Right renal pelvis (tissue), 4 donors: ENCODE results near the gene DNAH2. TPM values are rescaled to one million over a fixed set of nuclear protein-coding genes. Genes with fewer than 3 reads are reported as not detected.

Experiments used
- DNase-seq, 4 donors: peaks; one replicate each; pipeline ENCODE4 v3.0.0-alpha.2; 2013; ENCODE audit warnings: low read depth in 4 of 4, low spot score in 3 of 4, missing footprints in 1 of 4
- polyA plus RNA-seq, 4 donors: library from polyadenylated mRNA; unstranded; fragments of 120-200 nt; gene quantifications; one replicate each; pipeline ENCODE4 v1.2.1, GENCODE V29; 2013; ENCODE audit not compliant: insufficient read length in 4 of 4

The DNAH2 gene
- polyA plus RNA-seq, 4 donors, result 0.28 to 0.45 (median 0.37) TPM

DNA sequence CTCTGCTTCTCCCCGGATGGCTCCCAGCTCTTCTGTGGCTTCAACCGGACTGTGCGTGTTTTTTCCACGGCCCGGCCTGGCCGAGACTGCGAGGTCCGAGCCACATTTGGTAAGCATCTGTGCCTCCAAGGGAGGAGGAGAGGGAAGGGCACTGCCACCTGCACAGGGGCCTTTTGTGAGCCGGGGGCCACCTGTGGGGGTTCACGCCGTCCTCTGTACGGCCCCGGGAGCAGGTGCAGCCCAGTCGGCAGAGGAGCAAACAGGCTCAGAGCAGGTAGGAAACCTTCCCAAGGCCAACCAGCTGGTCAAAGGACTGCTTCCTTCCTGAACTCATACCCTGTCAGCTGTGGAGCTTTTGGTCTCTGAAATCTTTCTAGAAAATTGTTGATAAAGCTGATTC is 15.9 kb upstream of the DNAH2 start:
- no peak for DNase-seq

DNA sequence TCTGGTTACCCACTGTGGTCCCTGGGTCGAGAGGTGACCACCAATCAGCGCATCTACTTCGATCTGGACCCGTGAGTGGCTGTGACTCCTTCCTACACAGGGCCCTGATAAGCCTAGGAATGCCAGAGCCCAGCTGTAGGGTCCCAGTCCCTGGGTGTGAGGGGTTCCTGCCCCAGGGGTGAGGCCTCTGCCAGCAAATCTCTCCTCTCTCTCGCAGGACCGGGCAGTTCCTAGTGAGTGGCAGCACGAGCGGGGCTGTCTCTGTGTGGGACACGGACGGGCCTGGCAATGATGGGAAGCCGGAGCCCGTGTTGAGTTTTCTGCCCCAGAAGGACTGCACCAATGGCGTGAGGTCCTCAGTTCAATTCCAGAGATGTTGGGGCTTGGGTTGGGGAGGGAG is 14.8 kb upstream of the DNAH2 start:
- DNase-seq, result no peak

DNA sequence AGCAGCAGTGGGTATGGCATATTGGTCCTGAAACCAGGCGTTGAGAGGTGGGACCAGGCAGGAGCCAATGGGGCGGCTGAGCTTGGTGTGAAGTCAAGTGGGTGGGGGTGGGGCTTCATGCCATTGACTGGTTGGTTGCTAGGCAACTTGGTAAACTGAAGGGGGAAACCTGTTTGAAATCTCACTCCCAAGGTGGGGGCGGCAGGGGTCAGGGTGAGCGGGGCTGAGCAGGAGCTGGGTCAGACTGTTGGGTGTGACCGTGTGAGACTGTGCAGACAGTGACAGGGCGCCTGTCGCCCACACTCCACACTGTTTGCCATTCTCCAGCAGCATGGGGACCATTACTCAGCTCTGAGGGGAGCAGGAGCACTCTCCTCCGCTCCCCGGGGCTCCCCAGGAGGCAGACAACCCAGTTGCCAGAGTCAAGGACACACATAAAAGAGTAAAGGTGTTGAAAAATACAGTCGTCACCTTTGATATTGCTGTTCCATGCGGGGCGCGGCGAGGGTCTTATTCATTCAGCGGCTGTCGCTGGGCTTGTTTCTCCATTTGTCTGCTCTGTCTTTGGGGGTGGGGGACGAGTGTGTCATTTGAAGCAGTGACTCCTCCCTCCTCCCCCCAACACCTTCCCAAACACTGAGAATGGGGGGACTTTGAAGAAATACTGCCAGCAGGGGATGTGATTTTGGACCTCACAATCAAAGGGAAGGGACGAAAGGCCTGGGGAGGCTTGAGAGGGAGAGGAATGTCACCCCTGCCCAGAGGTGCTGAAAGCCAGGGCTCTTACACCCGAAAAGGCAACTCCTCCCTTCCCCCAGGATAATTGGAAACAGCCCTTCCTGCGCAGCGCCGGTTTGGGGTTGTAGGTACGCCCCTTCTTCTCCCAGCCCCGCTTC is 13.7 kb upstream of the DNAH2 start:
- DNase-seq, result peak in 2 of 4 donors; percentile 63 to 70

DNA sequence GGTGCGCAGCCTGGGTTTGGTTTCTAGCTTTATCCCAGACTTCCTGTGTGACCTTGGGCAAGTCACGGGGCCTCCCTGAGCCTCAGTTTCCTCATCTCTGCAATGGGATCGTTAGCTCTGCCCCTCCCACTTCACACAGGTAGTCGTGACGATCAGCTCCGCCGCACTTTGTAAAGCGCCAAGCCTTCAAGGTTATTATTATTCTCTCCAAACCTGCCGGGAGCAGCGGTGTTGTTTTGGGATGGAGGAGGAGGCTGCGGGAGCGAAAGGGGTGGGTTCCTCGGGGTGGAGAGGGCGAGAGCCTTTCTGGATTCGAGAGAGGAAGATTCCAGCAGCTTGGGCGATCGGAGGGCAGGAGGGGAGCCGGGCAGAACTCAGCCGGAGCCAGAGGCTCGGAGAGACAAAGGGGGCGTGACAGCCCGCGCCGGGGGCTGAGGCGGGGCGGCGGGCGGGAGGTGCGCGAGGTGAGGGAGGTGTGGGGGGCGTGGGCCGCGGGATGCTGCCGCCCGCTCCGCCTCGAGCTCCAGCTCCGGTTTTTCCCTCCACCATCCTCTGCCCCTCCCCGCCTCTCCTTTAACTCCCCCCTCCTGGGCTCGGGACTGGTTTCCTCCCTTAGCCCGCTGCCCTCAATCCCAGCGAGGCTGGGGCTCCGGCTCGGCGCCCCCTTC is 12.8 kb upstream of the DNAH2 start, which contains the start of gene EFNB3:
Gene EFNB3 (plus strand): TSS at position 602 of the 668 bp plus-strand sequence. CDS start 397 bp downstream, outside the sequence.
- no peak for DNase-seq

DNA sequence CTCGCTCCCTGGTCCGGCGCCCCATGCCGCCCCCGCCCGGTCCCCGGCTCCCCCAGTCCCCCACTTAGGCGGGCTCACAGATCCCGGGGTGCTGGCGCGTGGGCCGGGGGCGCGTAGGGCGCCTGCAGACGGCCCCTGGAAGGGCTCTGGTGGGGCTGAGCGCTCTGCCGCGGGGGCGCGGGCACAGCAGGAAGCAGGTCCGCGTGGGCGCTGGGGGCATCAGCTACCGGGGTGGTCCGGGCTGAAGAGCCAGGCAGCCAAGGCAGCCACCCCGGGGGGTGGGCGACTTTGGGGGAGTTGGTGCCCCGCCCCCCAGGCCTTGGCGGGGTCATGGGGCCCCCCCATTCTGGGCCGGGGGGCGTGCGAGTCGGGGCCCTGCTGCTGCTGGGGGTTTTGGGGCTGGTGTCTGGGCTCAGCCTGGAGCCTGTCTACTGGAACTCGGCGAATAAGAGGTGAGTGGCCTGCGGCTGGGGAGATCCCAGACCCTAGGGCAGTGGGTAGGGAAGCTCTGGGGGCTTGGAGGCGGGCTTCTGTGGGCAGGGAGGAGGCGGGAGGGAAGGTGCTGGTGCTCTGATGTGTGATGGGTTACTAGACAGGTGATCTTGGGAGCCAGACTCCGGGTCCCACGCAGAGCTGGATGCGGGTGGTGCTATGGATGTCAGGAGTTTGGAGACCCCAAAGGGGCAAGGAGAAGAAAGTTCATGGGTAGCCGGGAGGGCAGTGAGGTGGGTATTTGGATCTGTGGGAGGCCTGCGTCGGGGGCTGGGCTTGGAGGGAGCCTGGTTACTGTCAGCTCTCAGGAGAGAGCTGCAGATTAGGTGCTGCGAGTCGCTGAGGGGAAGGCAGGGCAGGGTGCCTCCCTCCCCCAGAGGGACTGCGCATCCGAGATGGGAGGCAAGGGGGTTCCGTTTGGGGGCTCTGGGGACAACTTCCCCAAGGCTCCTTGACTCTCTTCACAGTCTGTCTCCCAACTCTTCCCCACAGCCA is 12.0 kb upstream of the DNAH2 start:
- no peak for DNase-seq

DNA sequence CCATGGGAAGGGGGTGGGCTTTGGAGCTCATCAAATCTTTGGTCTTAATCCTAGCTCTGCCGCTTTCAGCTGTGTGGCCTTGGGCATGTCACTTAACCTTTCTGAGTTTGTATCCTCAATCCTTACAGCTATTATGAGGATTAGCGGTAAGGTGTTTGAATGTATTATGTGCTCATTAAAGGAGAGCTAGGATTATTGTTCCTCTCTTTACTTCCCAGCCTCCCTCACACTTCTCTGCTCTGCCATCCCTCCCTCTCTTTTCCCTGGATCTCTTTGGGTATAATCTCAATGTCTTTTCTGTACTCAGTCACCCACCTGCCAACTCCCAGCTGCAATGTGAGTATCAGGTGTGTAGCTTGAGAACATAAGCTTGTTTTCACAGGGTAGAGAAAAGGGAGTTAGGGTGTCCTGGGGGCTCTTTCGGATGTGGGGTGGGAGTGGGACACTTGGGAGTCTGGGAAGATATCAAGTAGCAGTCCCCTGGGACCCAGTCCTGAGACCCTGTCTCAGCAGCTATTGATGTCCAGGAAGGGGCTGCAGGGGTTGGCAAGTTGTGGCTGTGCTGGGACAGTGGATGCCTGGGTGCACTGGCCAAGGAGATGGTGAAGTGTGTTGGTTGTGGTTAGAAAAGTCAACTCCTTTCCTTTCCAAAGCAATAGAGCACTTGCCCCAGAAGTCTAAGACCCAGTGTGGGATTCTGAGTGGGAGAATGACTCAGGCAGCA is 10.8 kb upstream of the DNAH2 start:
- DNase-seq, result no peak

DNA sequence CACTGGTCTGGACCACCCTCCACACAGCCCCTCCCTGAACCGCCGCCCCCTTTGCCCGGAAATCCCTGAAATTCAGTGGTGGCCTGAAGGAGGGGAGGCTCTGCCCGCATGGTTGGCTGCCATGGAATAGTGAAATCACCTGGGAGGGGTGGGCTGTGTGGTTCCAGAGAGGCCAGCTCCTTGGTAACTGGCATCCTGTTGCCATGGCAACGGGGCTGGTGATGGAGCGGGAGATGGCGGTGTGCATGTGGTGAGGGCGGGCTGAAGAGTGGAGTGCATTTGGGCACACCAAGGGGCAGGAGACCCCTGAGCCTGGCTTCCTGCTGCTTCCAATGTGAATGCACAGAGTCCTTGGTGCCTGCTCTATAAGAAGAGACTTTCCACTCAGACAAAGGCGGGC is 10.1 kb upstream of the DNAH2 start:
- no peak for DNase-seq

DNA sequence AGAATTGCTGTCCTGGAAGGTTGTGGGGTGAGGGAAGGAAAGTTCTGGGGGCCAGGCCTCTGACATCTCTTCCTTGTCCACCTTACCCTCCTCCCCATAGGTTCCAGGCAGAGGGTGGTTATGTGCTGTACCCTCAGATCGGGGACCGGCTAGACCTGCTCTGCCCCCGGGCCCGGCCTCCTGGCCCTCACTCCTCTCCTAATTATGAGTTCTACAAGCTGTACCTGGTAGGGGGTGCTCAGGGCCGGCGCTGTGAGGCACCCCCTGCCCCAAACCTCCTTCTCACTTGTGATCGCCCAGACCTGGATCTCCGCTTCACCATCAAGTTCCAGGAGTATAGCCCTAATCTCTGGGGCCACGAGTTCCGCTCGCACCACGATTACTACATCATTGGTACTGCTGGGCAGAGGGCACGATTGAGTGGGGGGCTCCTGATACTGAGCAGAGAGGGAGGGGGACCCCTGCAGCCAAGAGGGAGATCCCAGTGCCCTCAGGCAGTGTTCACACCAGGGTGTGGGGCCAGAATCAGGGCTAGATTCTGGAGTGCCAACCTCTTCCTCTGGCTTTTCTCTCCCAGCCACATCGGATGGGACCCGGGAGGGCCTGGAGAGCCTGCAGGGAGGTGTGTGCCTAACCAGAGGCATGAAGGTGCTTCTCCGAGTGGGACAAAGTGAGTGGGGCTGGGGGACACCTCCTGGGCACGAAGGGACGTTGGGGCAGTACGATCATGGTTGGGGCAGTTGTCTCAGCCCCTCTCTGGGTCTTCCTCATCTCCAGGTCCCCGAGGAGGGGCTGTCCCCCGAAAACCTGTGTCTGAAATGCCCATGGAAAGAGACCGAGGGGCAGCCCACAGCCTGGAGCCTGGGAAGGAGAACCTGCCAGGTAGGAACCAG is 9.4 kb upstream of the DNAH2 start:
- no peak for DNase-seq

DNA sequence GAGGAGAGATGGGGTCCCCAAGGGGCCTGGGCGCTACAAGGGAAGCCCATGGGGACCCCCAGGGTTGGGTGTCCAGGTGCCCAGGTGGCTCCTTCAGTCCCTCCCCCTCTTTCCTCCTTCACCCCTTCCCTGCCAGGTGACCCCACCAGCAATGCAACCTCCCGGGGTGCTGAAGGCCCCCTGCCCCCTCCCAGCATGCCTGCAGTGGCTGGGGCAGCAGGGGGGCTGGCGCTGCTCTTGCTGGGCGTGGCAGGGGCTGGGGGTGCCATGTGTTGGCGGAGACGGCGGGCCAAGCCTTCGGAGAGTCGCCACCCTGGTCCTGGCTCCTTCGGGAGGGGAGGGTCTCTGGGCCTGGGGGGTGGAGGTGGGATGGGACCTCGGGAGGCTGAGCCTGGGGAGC is 8.5 kb upstream of the DNAH2 start:
- DNase-seq, result no peak

DNA sequence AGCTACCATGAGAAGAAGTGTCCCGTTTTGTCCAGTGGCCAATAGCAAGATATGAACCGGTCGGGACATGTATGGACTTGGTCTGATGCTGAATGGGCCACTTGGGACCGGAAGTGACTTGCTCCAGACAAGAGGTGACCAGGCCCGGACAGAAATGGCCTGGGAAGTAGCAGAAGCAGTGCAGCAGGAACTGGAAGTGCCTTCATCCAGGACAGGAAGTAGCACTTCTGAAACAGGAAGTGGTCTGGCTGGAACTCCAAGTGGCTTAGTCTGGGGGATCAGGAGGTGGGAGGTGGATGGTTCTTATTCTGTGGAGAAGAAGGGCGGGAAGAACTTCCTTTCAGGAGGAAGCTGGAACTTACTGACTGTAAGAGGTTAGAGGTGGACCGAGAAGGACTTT is 7.2 kb upstream of the DNAH2 start:
- DNase-seq, result no peak

DNA sequence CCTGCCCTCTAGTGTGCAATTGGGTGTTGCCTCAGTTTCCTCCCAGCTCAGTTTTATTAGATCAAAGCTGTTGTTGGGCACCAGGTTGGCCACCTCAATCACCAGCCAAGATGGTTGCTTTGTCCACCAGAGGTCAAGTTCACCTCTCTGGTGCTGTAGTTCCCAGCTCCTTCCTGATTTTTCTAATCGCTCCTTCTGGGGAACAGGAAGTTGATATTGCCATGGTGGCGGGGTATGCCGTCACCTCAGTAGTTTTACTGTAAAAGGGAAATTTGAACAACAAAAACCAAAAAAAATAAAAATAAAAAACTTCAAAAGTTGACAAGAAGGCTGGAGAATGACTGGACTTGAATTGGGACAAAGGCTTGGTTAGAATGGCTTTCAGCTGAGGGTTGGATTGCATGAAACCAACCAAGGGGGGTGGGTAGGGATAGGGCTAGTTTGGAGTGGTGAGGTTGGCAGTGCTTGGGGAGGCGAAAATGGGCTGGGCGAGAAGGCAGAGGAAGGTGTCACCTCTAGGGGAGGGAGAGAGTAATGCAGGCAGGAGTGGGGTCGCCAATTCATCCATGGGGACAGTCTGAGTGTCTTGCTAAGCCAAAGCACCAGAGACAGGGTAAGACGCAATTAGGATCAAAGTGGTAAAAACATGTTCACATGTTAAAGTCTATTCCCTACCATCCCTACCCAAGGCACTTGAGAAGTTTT is 6.3 kb upstream of the DNAH2 start:
- no peak for DNase-seq

DNA sequence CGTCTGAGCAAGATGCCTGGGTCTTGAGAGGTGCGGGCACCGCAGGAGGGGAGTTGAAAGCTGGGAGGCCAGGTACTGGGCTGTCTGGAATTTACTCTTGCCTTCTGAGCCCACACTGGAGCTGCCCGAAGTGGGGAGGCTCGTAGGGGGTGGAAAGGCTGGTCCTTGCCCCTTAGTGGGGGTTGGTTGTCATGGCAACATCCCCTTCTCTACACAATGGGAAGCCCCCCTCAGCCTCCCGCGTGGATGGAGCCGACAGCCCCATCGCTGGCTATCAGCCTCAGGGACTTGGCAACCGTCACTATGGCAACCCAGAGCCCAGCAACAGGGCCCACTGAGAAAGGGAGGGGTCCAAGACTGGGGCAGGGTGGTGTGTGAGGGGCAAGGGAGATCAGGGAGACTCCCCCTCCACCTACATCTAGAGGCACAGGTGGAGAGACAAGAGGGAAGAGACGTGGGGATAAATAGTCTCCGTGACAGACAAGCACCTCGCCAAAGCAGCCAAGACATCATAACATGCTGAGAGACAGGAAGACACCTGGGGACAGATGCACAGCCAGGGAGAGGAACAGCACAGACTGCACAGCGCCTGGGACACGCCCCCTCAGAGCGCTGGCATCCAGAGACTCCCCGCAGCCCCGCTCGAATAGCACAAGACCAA is 5.3 kb upstream of the DNAH2 start:
- no peak for DNase-seq

DNA sequence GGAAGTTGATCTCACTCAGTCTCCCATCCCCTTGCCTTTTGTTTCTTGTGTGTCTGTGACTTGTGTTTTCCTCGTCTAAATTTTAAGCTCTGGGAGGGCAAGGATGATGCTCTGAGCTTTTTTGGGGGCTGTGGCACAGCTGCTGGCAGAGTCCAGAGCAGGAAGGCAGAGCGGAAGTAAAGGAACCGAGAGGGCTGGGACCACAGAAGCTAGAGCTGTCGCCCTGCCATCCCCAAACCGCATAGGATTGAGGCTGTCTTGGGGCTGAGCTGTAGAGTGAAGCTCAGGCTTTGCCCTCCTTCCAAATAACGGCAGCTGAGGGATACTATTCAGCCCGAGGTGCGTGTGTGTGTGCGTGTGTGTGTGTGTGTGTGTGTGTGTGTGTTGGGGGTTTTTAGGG is 3.8 kb upstream of the DNAH2 start:
- no peak for DNase-seq

DNA sequence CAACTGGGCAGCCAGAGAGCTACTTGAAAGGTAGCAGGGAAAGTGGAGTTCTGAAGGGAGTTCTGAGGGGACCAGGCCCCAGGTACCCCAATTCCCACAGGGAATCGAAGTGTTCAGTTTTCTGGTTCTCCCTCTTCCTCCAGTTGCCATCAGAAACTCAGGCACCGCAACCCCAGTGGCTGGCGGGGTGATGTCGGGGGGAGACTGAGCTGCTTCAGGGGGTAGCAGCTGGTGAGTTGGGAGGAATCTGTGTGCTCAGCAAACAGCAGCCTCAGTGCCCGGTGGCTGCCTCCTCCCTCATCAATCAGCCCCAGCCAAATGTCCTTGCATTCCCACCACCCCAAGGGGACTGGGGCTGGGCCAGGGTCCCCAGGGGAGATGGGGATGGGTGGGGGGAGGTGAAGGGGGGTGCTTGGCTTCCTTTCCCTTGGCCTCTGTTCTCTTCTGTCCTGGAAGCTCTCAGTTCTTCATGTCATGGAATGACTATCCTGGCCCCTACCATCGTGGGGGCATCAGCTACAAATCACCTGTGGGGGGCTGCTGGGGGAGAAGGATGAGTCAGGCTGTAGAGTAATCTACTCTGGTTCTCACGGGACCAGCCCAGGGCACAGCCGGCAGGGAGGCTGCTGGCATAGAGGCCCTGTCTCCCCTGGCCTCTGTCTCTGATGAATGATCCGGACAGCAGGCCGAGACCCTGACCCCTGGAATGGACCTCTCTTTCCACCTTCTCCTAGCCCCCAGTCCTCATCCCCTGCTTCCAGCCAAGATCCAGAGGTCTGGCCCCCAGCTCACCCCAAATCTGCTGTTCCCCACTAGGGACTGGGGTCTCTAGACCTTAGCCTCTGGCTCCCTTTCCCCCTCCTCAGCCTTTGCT is 2.6 kb upstream of the DNAH2 start:
- DNase-seq, result no peak

DNA sequence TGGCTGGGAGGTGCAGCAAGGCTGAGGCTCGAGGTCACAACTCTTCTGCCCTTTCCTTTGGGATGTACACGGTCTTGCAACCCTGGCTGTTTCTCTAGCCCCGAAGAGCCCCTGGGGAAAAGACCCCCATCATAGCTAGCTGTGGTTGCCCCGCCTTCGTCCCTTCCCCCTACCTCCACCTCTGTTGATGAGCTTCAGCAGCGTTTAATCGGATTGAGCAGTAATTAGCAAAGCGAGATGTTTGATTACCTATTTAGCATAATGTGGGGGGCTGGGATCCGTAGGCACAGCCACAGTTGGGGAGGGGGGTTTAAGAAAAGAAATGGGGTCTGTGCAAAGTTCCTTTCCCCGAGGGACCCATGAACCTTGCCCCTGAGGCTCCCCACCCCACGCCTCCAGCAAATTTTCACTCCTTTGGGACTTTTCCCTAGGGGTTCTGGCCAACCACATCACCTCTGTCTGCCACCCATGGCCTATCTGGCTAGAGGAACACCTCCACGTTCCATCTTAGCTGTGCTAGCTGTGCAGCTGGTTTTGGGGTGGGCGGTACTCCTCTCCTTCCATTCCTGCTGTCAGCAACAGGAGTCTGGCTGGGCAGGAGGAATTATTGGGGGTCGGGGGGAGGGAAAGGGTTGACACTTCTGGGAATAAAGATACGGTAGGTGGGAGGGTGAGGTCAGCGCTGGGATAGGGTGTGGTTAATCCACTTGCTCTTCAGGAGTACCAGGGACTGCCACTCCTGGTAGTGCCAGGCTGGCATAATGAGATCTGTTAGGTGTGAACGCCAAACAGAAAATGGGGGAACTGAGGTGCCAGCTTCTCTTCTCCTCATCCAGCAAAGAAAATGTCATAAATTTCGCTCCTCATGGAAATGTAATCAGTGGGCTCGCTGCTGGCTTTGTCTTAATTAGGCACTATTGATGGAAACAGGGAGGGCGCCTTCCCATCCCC is 1.3 kb upstream of the DNAH2 start:
- DNase-seq, result no peak
